GM12878 (cell line): ENCODE measurements around the gene TLR5. TPM values are rescaled to one million over a fixed set of nuclear protein-coding genes. Genes with fewer than 3 reads are reported as not detected.

Experiments
- ATAC-seq: fragments of 200-7000 bp; cut with Tn5 transposase; 3 replicates; pipeline ENCODE4 v1.9.1; 2020; ENCODE audit warnings: mild to moderate bottlenecking, moderate library complexity
- BruUV-seq: library from RNA; stranded (reverse); fragments of 400-500 nt; replicated peaks from 2 replicates; lab custom pipeline; 2021; lab: Mats Ljungman, UMichigan
- CTCF ChIA-PET: fragments of 300-600 bp; sonication (Branson Sonifier 250); formaldehyde crosslinking; extraction: SDS; loops from one replicate; lab custom pipeline; 2021; ENCODE audit warnings: inconsistent platforms; lab: Yijun Ruan, JAX
- POLR2A ChIA-PET: fragments of 350-600 bp; formaldehyde crosslinking; extraction: SDS; loops from one replicate; lab custom pipeline; 2021; ENCODE audit warnings: inconsistent platforms; lab: Charles Lee
- RAD21 ChIA-PET: fragments of 300-600 bp; sonication (Branson Sonifier 250); formaldehyde crosslinking; loops from one replicate; lab custom pipeline; 2023; ENCODE audit warnings: antibody characterized with exemption; ENCODE audit not compliant: unreplicated experiment; lab: Charles Lee
- SMC1A ChIA-PET: fragments of 300-600 bp; sonication (Branson Sonifier 250); formaldehyde crosslinking; loops from one replicate; lab custom pipeline; 2023; ENCODE audit not compliant: unreplicated experiment, uncharacterized antibody; lab: Charles Lee
- DNase-seq: peaks from one replicate; pipeline ENCODE4 v3.0.0-alpha.2; 2011; ENCODE audit warnings: low read depth, low spot score
- FAIRE-seq: peaks from 3 replicates; lab custom pipeline; 2011; peaks lifted over from hg19 to GRCh38; lab: Jason Lieb, UNC
- H2AFZ ChIP-seq: 2 replicates; pipeline ENCODE4 v1.6.0; 2011; ENCODE audit warnings: low read depth, low read length, control low read depth; ENCODE audit not compliant: control insufficient read depth
- H3K27ac ChIP-seq: 2 replicates; pipeline ENCODE4 v1.5.1; 2011; ENCODE audit warnings: control low read depth; ENCODE audit not compliant: control insufficient read depth, insufficient read depth
- H3K27me3 ChIP-seq, 2 experiments: replicated peaks in 1 of 2; 2 replicates each; pipeline versions ENCODE4 v1.6.0 to v1.6.1; 2011; ENCODE audit warnings: low read length in 1 of 2; ENCODE audit not compliant: control insufficient read depth in 2 of 2, insufficient read depth in 2 of 2
- H3K36me3 ChIP-seq, 2 experiments: 2 replicates each; pipeline ENCODE4 v1.5.1; 2011; ENCODE audit warnings: low read length in 1 of 2; ENCODE audit not compliant: control insufficient read depth in 2 of 2, insufficient read depth in 2 of 2
- H3K4me1 ChIP-seq: 2 replicates; pipeline ENCODE4 v1.6.1; 2011; ENCODE audit warnings: mild to moderate bottlenecking, low read length, moderate library complexity, mixed read lengths; ENCODE audit not compliant: control insufficient read depth, insufficient read depth
- H3K4me2 ChIP-seq: 2 replicates; pipeline ENCODE4 v1.6.0; 2011; ENCODE audit warnings: control low read depth; ENCODE audit not compliant: control insufficient read depth, insufficient read depth
- H3K4me3 ChIP-seq: fragments of 200-600 bp; sonication (generic); 2 replicates; pipeline ENCODE4 v1.5.1; 2016
- H3K79me2 ChIP-seq: 2 replicates; pipeline ENCODE4 v1.6.0; 2011; ENCODE audit warnings: low read length; ENCODE audit not compliant: control insufficient read depth, insufficient read depth
- H3K9ac ChIP-seq: 2 replicates; pipeline ENCODE4 v1.8.0; 2011; ENCODE audit warnings: low read length, control low read depth, mixed read lengths; ENCODE audit not compliant: control insufficient read depth, insufficient read depth
- H3K9me3 ChIP-seq: replicated peaks from 3 replicates; pipeline ENCODE4 v1.5.1; 2011; ENCODE audit warnings: mild to moderate bottlenecking, low read length; ENCODE audit not compliant: control insufficient read depth, insufficient read depth
- H4K20me1 ChIP-seq: 2 replicates; pipeline ENCODE4 v1.6.0; 2011; ENCODE audit not compliant: control insufficient read depth, insufficient read depth
- BMI1 ChIP-seq: fragments of 450-650 bp; IDR thresholded peaks from 2 replicates; pipeline ENCODE4 v1.6.1; 2016; ENCODE audit warnings: mild to moderate bottlenecking, moderate library complexity, borderline replicate concordance
- NFYB ChIP-seq: IDR thresholded peaks from 2 replicates; pipeline ENCODE4 v1.6.1; 2011; ENCODE audit warnings: low read depth, mild to moderate bottlenecking, low read length, improper control_type of control experiment, moderate library complexity; ENCODE audit not compliant: insufficient read depth
- NR2F1 ChIP-seq: fragments of 450-650 bp; conservative IDR thresholded peaks from 2 replicates; pipeline ENCODE4 v1.6.1; 2017; ENCODE audit warnings: mild to moderate bottlenecking
- TCF12 ChIP-seq: IDR thresholded peaks from 2 replicates; pipeline ENCODE4 v1.6.1; 2011; ENCODE audit warnings: low read depth, mild to moderate bottlenecking, low read length
- WGBS: methylation state at CpG from one replicate; pipeline ENCODE4 v1.1.6; 2016; ENCODE audit warnings: low lambda C conversion rate; ENCODE audit not compliant: insufficient replicate concordance, insufficient coverage; ENCODE audit errors: missing lambda C conversion rate; 5-methylcytosine and 5-hydroxymethylcytosine counted together
- in situ Hi-C: fragments of 300-500 bp; cut with MboI; formaldehyde crosslinking; loops from 9 replicates; pipeline ENCODE4 v1.14.3; 2018; ENCODE audit warnings: mixed read lengths
- intact Hi-C: fragments of 100-400 bp; cut with micrococcal nuclease; formaldehyde crosslinking; loops from one replicate; pipeline ENCODE4 v1.14.2; 2022; ENCODE audit not compliant: unreplicated experiment
- polyA plus RNA-seq, 11 experiments: library from polyadenylated mRNA; depleted of rRNA in 4 of 11; unstranded in 6 of 11; stranded (reverse) in 5 of 11; fragments of >200 nt; fragmentation: Nextera tagmentation in 4 of 11; fragmentation: Illumina TruSeq in 1 of 11; extraction: Ambion mirVana in 4 of 11; extraction: Trizol in 1 of 11; gene quantifications; 1 replicate in 1 of 11; 2 replicates in 10 of 11; pipeline versions ENCODE4 v1.2.1 to v1.2.3, GENCODE V29; 2011 to 2016; ENCODE audit warnings: inconsistent platforms in 2 of 11, missing spikeins in 2 of 11, low read depth in 1 of 11
- total RNA-seq, 4 experiments: library from RNA; depleted of rRNA in 3 of 4; stranded (reverse); fragments of >200 nt in 3 of 4; fragmentation: Illumina TruSeq in 1 of 4; extraction: Trizol in 1 of 4; gene quantifications; 2 replicates each; pipeline versions ENCODE4 v1.2.1 to v1.2.3, GENCODE V29; 2013 to 2021
- TF ChIP-seq, protein P1 (sequence below): fragments of 450-650 bp; IDR thresholded peaks from 2 replicates; pipeline ENCODE4 v1.6.1; 2014; ENCODE audit warnings: mild to moderate bottlenecking

Gene TLR5
- total and polyA plus RNA-seq, 10 of the 15 experiments (the other 5 are each of a cell fraction or from before 2014, with no cell fraction given): 0.34 to 5.3 (median 0.79) TPM

DNA sequence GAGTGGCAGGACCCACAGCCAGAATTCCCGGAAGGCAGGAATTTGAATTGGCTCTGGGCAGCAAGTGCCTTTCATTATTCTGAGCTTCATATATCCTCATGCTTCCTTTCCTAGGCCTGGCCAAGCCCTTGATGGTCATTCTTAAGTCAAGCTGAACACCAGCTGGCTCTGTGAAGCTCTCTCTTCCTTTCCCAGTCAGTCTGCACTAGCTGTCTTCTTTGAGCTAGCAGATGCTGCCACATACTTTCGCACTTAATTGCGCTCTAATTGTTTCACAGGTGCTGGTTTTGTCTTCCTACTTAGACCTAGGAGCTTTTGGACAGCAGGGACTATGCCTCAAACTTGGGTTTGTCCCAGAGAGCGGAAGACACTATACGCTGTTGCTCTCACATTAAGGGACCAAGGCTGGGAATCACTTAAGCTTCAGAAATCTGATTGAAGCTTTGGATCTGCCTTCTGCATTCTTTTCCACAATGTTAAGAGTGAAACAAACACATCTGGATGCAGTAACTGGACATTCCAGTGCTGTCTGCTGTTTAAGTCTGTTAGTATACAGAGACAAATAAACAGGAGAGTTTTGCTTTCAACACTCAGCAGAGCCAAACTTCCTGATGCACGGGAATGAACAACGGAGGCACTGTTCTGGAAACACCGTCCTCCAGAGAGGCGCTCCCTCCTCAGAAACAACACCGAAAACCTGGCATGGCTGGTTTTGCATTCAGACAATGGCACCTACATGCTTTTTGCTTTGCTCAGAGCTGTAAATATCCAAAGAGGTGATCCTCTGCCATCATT is 2.2 kb downstream of the TLR5 start:
- no peaks in the 10 kb centered on the region for H3K79me2 ChIP-seq
- 81% methylated on average over 10 of the region's 10 CpGs for WGBS
- H3K9me3 ChIP-seq: no peaks in the 10 kb centered on the region; the same call in 2 of the 3 replicates
- H3K4me1 ChIP-seq: peaks cover 12% of the 10 kb centered on the region
- FAIRE-seq (no peak), DNase-seq (no peak), ATAC-seq (no peak)
- POLR2A ChIA-PET: interaction anchor here (0.7 to 2.1 kb wide), 7 partner anchors 11 to 523 kb away, joined by 3 to 7 read pairs (median 3); no protein-coding TSS in a partner anchor
- H3K27me3 ChIP-seq: no peaks in the 10 kb centered on the region; a peak in 1 of 4 replicates
- RAD21 ChIA-PET: interaction anchor here (1.1 to 3.6 kb wide), 7 partner anchors 7 to 104 kb away, joined by 3 to 44 read pairs (median 3); no protein-coding TSS in a partner anchor
- no peaks in the 10 kb centered on the region for H3K36me3 ChIP-seq
- SMC1A ChIA-PET: interaction anchor here (1.0 to 5.8 kb wide), 12 partner anchors 7 to 543 kb away, joined by 3 to 40 read pairs (median 4); no protein-coding TSS in a partner anchor
- BruUV-seq: TSS peak; percentile 67
- H2AFZ ChIP-seq: no peak overlapping the region
- no peaks in the 10 kb centered on the region for H4K20me1 ChIP-seq
- TF ChIP-seq, protein P1, sequence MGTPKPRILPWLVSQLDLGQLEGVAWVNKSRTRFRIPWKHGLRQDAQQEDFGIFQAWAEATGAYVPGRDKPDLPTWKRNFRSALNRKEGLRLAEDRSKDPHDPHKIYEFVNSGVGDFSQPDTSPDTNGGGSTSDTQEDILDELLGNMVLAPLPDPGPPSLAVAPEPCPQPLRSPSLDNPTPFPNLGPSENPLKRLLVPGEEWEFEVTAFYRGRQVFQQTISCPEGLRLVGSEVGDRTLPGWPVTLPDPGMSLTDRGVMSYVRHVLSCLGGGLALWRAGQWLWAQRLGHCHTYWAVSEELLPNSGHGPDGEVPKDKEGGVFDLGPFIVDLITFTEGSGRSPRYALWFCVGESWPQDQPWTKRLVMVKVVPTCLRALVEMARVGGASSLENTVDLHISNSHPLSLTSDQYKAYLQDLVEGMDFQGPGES: no peak
- TF ChIP-seq NFYB (no peak), TCF12 (no peak), BMI1 (no peak), NR2F1 (no peak)
- in situ Hi-C loops (loop anchor here (5.0 to 25.0 kb wide), 2 partner anchors 106 to 1196 kb away; partner anchors contain the start of gene NVL), intact Hi-C loops (no loop called here)
- H3K9ac ChIP-seq: no peak overlapping the region
- H3K4me3 ChIP-seq: no peak overlapping the region
- no peak overlapping the region for H3K27ac ChIP-seq
- CTCF ChIA-PET: interaction anchor here (0.7 to 17.0 kb wide), 19 partner anchors 8 to 543 kb away, joined by 3 to 406 read pairs (median 3); no protein-coding TSS in a partner anchor
- H3K4me2 ChIP-seq: no peak overlapping the region
